ENCODE data around the gene KRTAP1-1. TPM values are rescaled to one million over a fixed set of nuclear protein-coding genes. Genes with fewer than 3 reads are reported as not detected.

Gene KRTAP1-1
- total RNA-seq, 1 experiment from 2014 or later, result not detected

DNA sequence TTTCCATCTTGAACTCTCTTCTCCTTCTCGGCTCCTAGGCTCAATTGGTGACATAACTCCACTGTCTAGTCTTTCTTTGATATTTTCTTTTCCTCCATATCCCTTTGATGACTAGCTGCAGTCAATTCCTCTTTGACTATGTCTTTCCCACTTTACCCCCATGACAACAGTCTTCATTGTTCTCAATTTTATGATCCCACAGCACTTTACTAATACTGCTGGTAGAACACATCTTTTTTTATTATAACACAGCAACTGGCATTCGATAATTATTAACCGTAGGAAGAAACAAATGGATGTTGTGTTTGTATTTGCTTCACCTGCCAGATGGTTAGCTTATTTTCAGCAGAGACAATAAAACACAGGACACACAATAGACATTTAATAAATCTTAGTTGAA is 48.6 kb downstream of the KRTAP1-1 start:
- Histone ChIP-seq H3K27ac (ENCODE audit: low read depth, low read length) (no peak overlapping the region), H3K9me2 (ENCODE audit: insufficient read depth) (no peaks in the 10 kb centered on the region; the same call in 1 of the 2 replicates), H3K9me3 (ENCODE audit: control insufficient read depth in 1 of 2, insufficient read depth in 1 of 2, low read depth in 1 of 2, low read length in 2 of 2) (peaks cover 0 to 11% of the 10 kb centered on the region in 2 experiments; a peak in 1 of 4 replicates), H3K79me2 (ENCODE audit: insufficient read depth, low read length) (no peaks in the 10 kb centered on the region), H3K4me2 (ENCODE audit: low read length) (no peak overlapping the region), H2AFZ (ENCODE audit: low read depth, low read length, poor library complexity, severe bottlenecking) (peak overlapping the region; percentile 77), H4K20me1 (ENCODE audit: insufficient read depth) (no peaks in the 10 kb centered on the region), H3K4me1 (ENCODE audit: control insufficient read depth in 1 of 2, insufficient read depth in 2 of 2, low read length in 2 of 2) (peaks cover 5 to 18% of the 10 kb centered on the region in 2 experiments; a peak in 3 of 4 replicates), H3K36me3 (ENCODE audit: control insufficient read depth in 1 of 2, insufficient read depth in 2 of 2, low read length in 2 of 2) (no peaks in the 10 kb centered on the region), H3K9ac (ENCODE audit: low read length) (no peak overlapping the region), H3K27me3 (ENCODE audit: insufficient read depth, low read length) (no peaks in the 10 kb centered on the region), H3K4me3 (replicated peaks in 1 of 2; ENCODE audit: low read depth in 1 of 2, low read length in 2 of 2) (no peak overlapping the region)
- CTCF ChIA-PET, result no interaction called here
- POLR2A ChIA-PET, result no interaction called here
- TF ChIP-seq CEBPB (IDR thresholded peaks at IDR 0.05; ENCODE audit: low read depth), result no peak
- TF ChIP-seq, protein P1, sequence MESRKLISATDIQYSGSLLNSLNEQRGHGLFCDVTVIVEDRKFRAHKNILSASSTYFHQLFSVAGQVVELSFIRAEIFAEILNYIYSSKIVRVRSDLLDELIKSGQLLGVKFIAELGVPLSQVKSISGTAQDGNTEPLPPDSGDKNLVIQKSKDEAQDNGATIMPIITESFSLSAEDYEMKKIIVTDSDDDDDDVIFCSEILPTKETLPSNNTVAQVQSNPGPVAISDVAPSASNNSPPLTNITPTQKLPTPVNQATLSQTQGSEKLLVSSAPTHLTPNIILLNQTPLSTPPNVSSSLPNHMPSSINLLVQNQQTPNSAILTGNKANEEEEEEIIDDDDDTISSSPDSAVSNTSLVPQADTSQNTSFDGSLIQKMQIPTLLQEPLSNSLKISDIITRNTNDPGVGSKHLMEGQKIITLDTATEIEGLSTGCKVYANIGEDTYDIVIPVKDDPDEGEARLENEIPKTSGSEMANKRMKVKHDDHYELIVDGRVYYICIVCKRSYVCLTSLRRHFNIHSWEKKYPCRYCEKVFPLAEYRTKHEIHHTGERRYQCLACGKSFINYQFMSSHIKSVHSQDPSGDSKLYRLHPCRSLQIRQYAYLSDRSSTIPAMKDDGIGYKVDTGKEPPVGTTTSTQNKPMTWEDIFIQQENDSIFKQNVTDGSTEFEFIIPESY (IDR thresholded peaks at IDR 0.05; ENCODE audit: extremely low read depth, insufficient replicate concordance, low read length), result no peak
- no peak for TF ChIP-seq TCF7L2 (IDR thresholded peaks at IDR 0.05; ENCODE audit: borderline replicate concordance, extremely low read depth, insufficient read depth, insufficient read length)
- TF ChIP-seq YY1 (IDR thresholded peaks at IDR 0.05; ENCODE audit: extremely low read depth, insufficient replicate concordance, low read depth, low read length), result no peak
- TF ChIP-seq, protein P2, sequence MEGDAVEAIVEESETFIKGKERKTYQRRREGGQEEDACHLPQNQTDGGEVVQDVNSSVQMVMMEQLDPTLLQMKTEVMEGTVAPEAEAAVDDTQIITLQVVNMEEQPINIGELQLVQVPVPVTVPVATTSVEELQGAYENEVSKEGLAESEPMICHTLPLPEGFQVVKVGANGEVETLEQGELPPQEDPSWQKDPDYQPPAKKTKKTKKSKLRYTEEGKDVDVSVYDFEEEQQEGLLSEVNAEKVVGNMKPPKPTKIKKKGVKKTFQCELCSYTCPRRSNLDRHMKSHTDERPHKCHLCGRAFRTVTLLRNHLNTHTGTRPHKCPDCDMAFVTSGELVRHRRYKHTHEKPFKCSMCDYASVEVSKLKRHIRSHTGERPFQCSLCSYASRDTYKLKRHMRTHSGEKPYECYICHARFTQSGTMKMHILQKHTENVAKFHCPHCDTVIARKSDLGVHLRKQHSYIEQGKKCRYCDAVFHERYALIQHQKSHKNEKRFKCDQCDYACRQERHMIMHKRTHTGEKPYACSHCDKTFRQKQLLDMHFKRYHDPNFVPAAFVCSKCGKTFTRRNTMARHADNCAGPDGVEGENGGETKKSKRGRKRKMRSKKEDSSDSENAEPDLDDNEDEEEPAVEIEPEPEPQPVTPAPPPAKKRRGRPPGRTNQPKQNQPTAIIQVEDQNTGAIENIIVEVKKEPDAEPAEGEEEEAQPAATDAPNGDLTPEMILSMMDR (IDR thresholded peaks at IDR 0.05 in 2 of 3, conservative IDR thresholded peaks at IDR 0.05 in 1 of 3; ENCODE audit: borderline replicate concordance in 1 of 3, insufficient read depth in 1 of 3, low read depth in 2 of 3, low read length in 2 of 3), result no peak
- no peak for TF ChIP-seq POLR2AphosphoS5 (IDR thresholded peaks at IDR 0.05; ENCODE audit: low read depth, low read length)
- TF ChIP-seq JUND (IDR thresholded peaks at IDR 0.05), result no peak
- TF ChIP-seq ZNF274 (IDR thresholded peaks at IDR 0.05; ENCODE audit: low read depth, low read length), result no peak
- no peak for TF ChIP-seq ZFX (IDR thresholded peaks at IDR 0.05)
- TF ChIP-seq EGR1 (IDR thresholded peaks at IDR 0.05; ENCODE audit: low read depth), result no peak
- no peak for TF ChIP-seq SIN3A (IDR thresholded peaks at IDR 0.05; ENCODE audit: low read depth)
- TF ChIP-seq, protein P3, sequence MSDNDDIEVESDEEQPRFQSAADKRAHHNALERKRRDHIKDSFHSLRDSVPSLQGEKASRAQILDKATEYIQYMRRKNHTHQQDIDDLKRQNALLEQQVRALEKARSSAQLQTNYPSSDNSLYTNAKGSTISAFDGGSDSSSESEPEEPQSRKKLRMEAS (IDR thresholded peaks at IDR 0.05), result no peak
- TF ChIP-seq ELF1 (IDR thresholded peaks at IDR 0.05; ENCODE audit: borderline replicate concordance, low read depth), result no peak
- TF ChIP-seq SRF (IDR thresholded peaks at IDR 0.05; ENCODE audit: low read depth), result no peak
- no peak for TF ChIP-seq FOSL1 (IDR thresholded peaks at IDR 0.05; ENCODE audit: low read depth)
- TF ChIP-seq, protein P4, sequence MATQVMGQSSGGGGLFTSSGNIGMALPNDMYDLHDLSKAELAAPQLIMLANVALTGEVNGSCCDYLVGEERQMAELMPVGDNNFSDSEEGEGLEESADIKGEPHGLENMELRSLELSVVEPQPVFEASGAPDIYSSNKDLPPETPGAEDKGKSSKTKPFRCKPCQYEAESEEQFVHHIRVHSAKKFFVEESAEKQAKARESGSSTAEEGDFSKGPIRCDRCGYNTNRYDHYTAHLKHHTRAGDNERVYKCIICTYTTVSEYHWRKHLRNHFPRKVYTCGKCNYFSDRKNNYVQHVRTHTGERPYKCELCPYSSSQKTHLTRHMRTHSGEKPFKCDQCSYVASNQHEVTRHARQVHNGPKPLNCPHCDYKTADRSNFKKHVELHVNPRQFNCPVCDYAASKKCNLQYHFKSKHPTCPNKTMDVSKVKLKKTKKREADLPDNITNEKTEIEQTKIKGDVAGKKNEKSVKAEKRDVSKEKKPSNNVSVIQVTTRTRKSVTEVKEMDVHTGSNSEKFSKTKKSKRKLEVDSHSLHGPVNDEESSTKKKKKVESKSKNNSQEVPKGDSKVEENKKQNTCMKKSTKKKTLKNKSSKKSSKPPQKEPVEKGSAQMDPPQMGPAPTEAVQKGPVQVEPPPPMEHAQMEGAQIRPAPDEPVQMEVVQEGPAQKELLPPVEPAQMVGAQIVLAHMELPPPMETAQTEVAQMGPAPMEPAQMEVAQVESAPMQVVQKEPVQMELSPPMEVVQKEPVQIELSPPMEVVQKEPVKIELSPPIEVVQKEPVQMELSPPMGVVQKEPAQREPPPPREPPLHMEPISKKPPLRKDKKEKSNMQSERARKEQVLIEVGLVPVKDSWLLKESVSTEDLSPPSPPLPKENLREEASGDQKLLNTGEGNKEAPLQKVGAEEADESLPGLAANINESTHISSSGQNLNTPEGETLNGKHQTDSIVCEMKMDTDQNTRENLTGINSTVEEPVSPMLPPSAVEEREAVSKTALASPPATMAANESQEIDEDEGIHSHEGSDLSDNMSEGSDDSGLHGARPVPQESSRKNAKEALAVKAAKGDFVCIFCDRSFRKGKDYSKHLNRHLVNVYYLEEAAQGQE (IDR thresholded peaks at IDR 0.05; ENCODE audit: low read depth), result no peak
- TF ChIP-seq, protein P5, sequence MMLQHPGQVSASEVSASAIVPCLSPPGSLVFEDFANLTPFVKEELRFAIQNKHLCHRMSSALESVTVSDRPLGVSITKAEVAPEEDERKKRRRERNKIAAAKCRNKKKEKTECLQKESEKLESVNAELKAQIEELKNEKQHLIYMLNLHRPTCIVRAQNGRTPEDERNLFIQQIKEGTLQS (IDR thresholded peaks at IDR 0.05), result no peak
- TF ChIP-seq EZH2phosphoT487 (IDR thresholded peaks at IDR 0.05; ENCODE audit: borderline replicate concordance), result no peak
- TF ChIP-seq CBX3 (IDR thresholded peaks at IDR 0.05; ENCODE audit: low read depth), result no peak
- intact Hi-C loops (cut with micrococcal nuclease), result no loop called here
- DNase-seq (ENCODE audit: low read depth, low spot score), result no peak
- RAD21 ChIA-PET (ENCODE audit: low non-redundant PET in 1 of 2, low total read pairs in 2 of 2, uncharacterized antibody in 2 of 2, unreplicated experiment in 2 of 2), result no interaction called here
- no peak for ATAC-seq
- no TSS peak for BruUV-seq (replicated peaks)

Data from HCT116 (cell line).